PFSK-1 (cell line): ENCODE results near the gene FSIP2.

Experiments used
- FOXP2 ChIP-seq: optimal IDR thresholded peaks from 2 replicates; pipeline ENCODE3; 2011; ENCODE audit warnings: borderline replicate concordance, control low read depth, inconsistent platforms; ENCODE audit not compliant: insufficient read depth; ENCODE audit errors: extremely low read length, extremely low read depth
- POLR2AphosphoS5 ChIP-seq: IDR thresholded peaks from 2 replicates; pipeline ENCODE4 v1.6.1; 2012; ENCODE audit warnings: low read depth, mild to moderate bottlenecking, control low read depth, low read length, moderate library complexity
- REST ChIP-seq, 2 experiments: IDR thresholded peaks; 2 replicates each; pipeline versions ENCODE4 v1.6.1 to v1.8.0; 2011 to 2012; ENCODE audit warnings: low read depth in 2 of 2, low read length in 2 of 2, control low read depth in 1 of 2, inconsistent platforms in 1 of 2, mild to moderate bottlenecking in 1 of 2, moderate library complexity in 1 of 2; ENCODE audit not compliant: insufficient read depth in 1 of 2
- SIN3A ChIP-seq: IDR thresholded peaks from 2 replicates; pipeline ENCODE4 v1.6.1; 2012; ENCODE audit warnings: mild to moderate bottlenecking, low read length, moderate library complexity, borderline replicate concordance; ENCODE audit not compliant: insufficient read depth
- TAF1 ChIP-seq: IDR thresholded peaks from 2 replicates; pipeline ENCODE4 v1.6.1; 2012; ENCODE audit warnings: low read length, control low read depth, borderline replicate concordance; ENCODE audit not compliant: insufficient read depth

The FSIP2 gene

GRCh38 chr2:185780890-185781289, 42.3 kb downstream of the FSIP2 start:
- TF ChIP-seq SIN3A, result no peak
- TF ChIP-seq POLR2AphosphoS5, result no peak
- no peak for TF ChIP-seq REST (IDR thresholded peaks at IDR 0.05; ENCODE audit: insufficient read depth in 1 of 2, low read depth in 2 of 2, low read length in 2 of 2)
- TF ChIP-seq TAF1, result no peak

GRCh38 chr2:185782223-185782769, 43.7 kb downstream of the FSIP2 start:
- TF ChIP-seq FOXP2 (no peak), POLR2AphosphoS5 (no peak), SIN3A (no peak), REST (IDR thresholded peaks at IDR 0.05; ENCODE audit: insufficient read depth in 1 of 2, low read depth in 2 of 2, low read length in 2 of 2) (no peak), TAF1 (no peak)

GRCh38 chr2:185785156-185785555, 46.6 kb downstream of the FSIP2 start:
- TF ChIP-seq SIN3A (no peak), POLR2AphosphoS5 (no peak)

GRCh38 chr2:185785851-185786473, 47.4 kb downstream of the FSIP2 start:
- TF ChIP-seq FOXP2, result no peak
- no peak for TF ChIP-seq SIN3A
- no peak for TF ChIP-seq TAF1
- no peak for TF ChIP-seq REST (IDR thresholded peaks at IDR 0.05; ENCODE audit: insufficient read depth in 1 of 2, low read depth in 2 of 2, low read length in 2 of 2)
- no peak for TF ChIP-seq POLR2AphosphoS5

GRCh38 chr2:185787227-185788145, 48.9 kb downstream of the FSIP2 start:
- TF ChIP-seq FOXP2 (no peak), REST (IDR thresholded peaks at IDR 0.05; ENCODE audit: insufficient read depth in 1 of 2, low read depth in 2 of 2, low read length in 2 of 2) (no peak), TAF1 (no peak), SIN3A (no peak), POLR2AphosphoS5 (no peak)
